H54 (cell line): ENCODE measurements around the gene GSTT2B.
"Not testable (repeated sequence)": the region's sequence is repeated elsewhere in the genome, so short reads cannot be mapped to it uniquely, and the experiment has no call there.

Experiments used
- DNase-seq: peaks from one replicate; pipeline ENCODE4 v3.0.0; 2011; ENCODE audit warnings: low spot score, mixed read lengths; ENCODE audit not compliant: insufficient read length
- FAIRE-seq: peaks from 3 replicates; lab custom pipeline; 2011; peaks lifted over from hg19 to GRCh38; lab: Jason Lieb, UNC
- POLR2A ChIP-seq: IDR thresholded peaks from 2 replicates; pipeline ENCODE4 v1.6.1; 2011; ENCODE audit warnings: low read depth, mild to moderate bottlenecking, low read length

GSTT2B gene

DNA sequence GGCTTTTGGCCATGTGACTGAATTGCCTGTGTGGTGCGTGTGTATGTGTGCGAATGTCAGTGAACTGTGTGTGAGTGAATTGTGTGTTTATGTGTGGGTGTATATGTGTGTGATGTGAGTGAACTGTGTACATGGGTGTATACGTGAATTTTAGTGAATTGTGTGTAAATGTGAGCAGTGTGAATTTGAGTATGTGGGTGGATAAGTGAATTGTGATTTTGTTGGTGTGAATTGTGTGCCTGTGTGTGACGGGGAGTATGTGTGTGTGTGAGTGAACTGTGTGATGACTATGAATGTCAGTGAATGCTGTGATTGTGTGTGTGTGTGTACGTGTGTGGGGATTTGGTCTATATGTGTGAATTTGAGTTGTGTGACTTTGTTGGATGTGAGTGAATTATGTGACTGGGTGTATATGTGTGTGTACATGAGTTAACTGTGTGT, 9.2 kb upstream of the GSTT2B start:
- DNase-seq (no peak), FAIRE-seq (no peak)
- TF ChIP-seq POLR2A: no peak

DNA sequence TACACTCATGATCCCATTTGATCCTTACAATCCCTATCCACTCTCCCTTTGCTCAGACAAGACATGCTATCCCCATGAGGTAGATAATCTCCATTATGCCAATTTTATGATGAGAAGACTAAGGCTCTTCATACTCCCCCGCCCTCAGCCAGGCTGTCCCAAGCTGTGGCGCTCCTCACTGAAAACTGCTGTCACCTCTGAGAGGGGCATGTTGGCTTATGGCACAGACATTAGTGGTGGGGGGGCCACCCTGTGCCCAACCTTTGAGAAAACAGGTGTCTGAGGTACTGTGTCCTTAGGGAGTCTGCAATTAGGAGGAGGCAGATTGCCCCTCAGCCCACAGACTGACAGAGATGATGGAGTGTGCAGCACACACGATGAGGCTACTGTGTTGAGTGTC, 8.1 kb upstream of the GSTT2B start:
- DNase-seq (no peak), FAIRE-seq (no peak)
- TF ChIP-seq POLR2A: no peak

DNA sequence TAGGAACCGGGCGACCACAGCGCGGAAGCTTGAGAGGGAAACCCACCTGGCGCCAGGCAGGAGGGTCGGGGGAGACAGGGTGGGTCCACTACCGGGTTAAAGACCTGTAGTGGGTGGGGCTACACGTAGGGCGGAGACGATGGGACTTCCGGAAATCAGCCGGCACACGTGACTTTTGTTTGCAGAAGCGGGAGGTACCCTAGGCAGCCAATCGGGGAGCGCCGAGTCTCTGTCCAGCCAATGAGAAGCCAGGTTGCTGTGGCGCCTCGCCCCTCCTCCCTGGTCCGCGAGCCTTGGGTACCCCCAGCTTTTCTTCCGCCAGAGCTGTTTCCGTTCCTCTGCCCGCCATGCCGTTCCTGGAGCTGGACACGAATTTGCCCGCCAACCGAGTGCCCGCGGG, 5.6 kb upstream of the GSTT2B start, which contains the start of gene DDTL:
Gene DDTL, plus strand, starts transcription at position 321 of the 400 bp plus-strand sequence. Its CDS starts 27 bp downstream, at position 348.
- not testable (repeated sequence) for DNase-seq
- FAIRE-seq: peak; percentile 80

DNA sequence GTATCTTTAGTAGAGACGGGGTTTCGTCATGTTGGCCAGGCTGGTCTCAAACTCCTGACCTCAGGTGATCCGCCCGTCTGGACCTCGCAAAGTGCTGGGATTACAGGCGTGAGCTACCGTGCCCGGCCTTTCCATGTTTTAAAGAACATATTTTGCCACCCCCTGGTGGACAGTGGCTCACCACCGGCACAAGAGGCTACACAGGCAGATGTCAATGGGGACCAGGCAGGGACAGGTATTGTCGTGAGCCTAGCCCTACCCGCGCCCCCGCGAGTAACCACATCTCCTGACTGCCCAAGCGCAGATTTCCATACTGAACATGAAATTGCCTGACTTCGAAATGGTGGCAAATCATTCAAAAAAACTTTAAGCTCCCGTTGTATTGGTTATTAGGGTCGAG, 5.1 kb upstream of the GSTT2B start:
- not testable (repeated sequence) for DNase-seq, FAIRE-seq

DNA sequence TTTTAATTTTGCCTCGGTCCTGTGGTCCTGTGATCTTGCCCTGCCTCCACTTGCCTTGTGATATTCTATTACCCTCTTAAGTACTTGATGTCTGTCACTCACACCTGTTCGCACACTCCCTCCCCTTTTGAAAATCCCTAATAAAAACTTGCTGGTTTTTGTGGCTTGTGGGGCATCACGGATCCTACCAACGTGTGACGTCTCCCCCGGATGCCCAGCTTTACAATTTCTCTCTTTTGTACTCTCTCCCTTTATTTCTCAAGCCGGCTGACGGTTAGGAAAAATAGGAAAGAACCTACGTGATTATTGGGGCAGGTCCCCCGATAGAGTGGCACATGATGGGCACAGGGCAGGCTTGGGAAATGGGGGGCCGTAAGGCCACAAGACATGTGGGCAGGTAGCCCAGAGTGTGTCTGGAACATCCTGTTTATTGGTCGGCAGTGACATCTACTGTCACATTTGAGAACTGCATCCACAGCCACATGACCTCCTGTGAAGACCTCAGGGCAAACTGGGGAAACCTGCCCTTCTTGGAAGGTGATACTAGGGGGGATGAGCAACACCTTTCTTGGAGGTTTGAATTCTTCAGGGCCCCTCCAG, 4.6 kb downstream of the GSTT2B start:
- not testable (repeated sequence) for FAIRE-seq, DNase-seq

DNA sequence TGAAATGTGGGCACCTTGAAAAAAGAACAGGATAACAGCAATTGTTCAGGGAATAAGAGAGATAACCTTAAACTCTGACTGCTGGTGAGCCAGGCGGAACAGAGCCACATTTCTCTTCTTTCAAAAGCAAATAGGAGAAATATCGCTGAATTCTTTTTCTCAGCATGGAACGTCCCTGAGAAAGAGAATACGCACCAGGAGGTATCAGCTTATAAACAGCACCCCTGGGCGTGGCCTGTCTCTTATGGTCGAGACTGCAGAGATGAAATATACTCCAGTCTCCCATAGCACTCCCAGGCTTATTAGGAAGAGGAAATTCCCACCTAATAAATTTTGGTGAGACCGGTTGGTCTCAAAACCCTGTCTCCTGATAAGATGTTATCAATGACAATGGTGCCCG, 5.1 kb downstream of the GSTT2B start:
- not testable (repeated sequence) for DNase-seq, FAIRE-seq

DNA sequence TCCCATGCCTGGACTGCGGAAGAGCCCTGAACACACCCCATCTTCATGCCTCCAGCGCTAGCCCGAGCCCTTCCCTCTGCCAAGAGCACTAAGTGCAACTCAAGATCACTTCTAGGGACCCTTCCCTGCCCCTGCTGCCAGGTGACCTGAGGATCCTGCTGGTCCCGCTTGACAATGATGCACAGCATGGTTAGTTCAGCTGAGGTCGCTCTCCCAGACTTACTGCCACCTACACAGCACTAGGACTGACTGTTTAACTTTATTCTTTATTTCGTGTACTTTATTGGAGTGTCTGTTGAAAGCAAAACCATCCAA, 6.0 kb downstream of the GSTT2B start:
- not testable (repeated sequence) for DNase-seq, FAIRE-seq

DNA sequence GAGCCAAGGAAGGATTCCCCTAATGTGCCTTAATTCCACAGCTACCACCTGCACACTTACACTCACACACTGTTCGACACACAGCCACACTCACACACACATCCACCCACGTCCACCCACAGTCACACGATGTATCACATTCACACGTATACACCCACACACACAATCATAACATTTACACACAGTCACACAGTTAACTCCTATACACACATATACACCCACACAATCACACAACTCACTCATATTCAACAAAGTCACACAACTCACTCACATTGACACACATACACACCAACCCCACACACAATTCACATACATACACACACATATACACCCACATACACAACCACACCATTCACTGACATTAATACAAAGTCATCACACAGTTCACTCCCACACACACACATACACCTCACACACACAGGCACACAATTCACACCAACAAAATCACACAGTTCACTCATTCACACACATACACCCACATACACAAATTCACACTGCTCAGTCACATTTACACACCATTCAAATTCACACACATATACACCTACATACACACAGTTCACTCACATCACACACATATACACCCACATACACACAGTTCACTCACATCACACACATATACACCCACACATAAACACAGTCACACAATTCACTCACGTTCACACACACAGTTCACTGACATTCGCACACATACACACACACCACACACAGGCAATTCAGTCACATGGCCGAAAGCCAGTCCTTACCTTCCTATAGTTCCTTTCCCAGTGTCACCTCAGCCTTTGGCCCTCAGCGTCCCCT, 6.6 kb downstream of the GSTT2B start:
- not testable (repeated sequence) for FAIRE-seq, DNase-seq

DNA sequence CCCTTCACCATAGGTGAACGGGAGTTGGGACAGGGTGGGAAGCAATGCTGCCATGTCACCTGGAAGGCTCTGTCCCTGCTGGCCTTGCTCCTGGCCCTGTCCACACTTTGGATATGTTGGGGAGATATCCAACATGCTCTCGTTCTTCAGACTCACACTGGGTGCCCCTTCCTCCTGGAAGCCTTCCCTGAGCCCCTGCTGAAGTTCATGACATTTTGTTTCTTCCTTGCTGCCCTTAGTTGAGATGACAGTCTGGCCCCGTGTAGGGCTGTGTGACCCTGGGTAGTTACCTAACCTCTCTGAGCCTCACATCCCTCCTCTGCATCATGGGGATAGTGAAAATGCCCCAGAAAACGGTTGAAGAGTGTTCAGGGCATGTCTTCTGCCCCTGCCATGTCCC, 7.5 kb downstream of the GSTT2B start:
- not testable (repeated sequence) for FAIRE-seq, DNase-seq

DNA sequence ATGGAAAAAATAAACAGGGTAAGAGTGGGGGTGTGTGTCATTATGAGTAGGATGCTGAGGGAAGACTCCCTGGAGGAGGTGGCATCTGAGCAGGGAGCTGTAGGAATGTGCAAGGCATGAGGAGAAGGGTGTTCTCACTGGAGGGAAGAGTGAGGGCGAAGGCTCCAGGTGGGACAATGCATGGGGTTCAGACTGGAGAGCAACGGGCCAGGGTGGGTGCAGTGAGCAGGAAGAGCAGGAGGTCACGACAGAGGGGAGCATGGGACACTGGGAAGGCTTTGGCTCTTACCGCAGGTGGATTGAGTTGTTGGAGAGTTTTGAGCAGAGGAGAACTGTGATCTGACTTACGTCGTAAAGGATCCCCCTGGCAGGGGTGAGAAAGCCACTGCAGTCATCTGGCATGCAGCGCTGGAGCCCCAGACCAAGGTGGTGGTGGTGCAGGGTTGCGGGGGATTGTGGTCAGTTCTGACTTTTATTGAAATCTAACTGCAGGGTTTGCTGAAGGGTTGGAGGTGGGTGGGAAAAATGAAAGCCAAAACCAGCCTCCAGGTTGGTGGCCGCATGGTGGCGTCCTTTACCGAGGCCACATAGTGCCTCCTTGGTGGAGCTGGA, 8.1 kb downstream of the GSTT2B start:
- not testable (repeated sequence) for DNase-seq, FAIRE-seq

DNA sequence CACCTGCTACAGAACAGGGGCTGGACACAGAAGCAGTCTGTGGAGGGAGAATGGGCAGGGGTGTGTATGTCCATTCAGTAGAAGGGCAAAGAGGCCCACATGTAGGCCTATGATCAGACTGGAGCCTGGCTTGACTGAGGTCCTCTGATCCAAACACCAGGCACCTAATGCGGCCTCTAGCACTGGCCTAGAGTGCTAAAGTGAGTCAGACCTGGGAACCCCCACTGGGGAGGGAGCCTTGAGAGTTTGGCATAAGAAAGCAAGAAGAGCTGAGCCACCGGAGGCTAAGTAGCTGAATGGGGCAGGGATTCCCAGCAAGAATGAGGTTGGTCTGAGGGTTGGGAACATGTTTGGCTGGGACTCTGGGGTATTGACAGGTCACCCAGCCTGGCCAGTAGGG, 9.6 kb downstream of the GSTT2B start:
- FAIRE-seq, DNase-seq: not testable (repeated sequence)

DNA sequence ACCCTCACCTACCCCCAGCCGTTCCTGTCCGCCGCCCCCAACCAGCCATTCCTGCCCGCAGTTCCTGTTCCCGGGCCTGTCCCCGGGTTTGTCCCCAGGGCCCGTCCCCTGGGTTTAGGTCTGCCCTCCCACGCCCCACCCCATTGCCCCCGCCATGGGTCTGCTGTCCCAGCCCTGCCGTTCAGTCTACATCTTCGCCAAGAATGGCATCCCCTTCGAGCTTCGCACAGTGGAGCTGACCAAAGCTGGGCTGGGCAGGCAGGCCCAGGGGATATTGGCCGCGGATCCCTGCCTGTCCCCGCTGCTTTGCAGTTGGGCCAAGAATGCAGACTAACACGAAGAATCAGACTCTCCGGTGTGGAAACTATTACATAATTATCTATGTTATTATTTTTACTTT, 11.2 kb downstream of the GSTT2B start:
- DNase-seq: not testable (repeated sequence)

DNA sequence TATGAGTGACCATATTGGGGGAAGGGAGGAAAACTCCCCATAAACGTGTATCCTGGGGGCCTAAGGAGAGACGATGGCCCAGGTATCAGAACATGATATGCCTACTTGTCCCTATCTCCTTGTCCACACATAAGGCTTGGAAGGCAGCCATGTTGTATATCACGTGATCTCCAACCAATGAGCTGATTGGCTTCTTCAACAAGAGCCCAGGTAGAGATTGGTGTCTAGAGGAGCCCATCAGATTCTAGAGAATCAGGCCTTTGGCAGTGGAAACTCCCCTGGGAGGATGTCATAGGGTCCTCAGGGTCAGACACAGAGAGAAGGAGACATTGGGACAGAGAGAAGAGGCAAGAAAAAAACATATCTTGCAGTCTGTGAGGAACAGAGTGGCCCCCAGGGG, 13.6 kb downstream of the GSTT2B start:
- not testable (repeated sequence) for FAIRE-seq, DNase-seq

More for the DNA sequence above, 11.2 kb downstream of the GSTT2B start:
- FAIRE-seq: not testable (repeated sequence)

DNA sequence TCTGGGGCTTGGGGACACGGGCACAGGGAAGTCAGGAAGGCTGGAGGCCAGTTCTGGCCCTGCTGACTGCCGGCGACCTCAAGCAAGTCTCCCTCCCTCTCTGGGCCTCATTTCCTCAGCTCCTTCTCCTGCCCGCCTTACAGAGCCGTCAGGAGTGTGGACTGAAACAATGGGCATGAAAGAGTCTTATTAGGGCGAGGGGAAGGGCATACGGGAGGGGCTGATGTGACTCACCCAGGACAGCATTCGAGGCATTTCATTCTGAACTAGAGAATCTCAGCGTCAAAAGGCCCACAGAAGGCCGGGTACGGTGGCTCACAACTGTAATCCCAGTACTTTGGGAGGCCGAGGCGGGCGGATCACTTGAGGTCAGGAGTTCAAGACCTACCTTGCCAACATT, 20.8 kb downstream of the GSTT2B start:
- not testable (repeated sequence) for FAIRE-seq

DNA sequence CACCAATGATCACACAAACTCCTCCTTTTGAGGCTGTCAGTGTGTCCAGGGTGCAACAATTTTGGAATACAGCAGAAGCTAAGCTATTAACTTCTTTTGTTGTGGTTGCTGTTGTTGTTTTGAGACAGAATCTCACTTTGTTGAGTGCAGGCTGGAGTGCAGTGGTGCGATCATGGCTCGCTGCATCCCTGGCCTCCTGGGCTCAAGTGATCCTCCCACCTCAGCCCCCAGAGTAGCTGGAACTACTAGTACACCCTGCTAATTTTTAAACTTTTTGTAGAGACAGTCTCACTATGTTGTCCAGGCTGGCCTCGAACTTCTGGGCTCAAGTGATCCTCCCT, 22.0 kb downstream of the GSTT2B start:
- DNase-seq (no peak), FAIRE-seq (no peak)
- TF ChIP-seq POLR2A: no peak

More for the DNA sequence above, 20.8 kb downstream of the GSTT2B start:
- not testable (repeated sequence) for DNase-seq
